ENCODE data around the gene RRAS2. TPM values are rescaled to one million over a fixed set of nuclear protein-coding genes. Genes with fewer than 3 reads are reported as not detected.
"Not testable (repeated sequence)": the region's sequence is repeated elsewhere in the genome, so short reads cannot be mapped to it uniquely, and the experiment has no call there.

RRAS2 gene
- total and polyA plus RNA-seq, 2 experiments from 2014 or later: 50.7 to 72.9 TPM

DNA sequence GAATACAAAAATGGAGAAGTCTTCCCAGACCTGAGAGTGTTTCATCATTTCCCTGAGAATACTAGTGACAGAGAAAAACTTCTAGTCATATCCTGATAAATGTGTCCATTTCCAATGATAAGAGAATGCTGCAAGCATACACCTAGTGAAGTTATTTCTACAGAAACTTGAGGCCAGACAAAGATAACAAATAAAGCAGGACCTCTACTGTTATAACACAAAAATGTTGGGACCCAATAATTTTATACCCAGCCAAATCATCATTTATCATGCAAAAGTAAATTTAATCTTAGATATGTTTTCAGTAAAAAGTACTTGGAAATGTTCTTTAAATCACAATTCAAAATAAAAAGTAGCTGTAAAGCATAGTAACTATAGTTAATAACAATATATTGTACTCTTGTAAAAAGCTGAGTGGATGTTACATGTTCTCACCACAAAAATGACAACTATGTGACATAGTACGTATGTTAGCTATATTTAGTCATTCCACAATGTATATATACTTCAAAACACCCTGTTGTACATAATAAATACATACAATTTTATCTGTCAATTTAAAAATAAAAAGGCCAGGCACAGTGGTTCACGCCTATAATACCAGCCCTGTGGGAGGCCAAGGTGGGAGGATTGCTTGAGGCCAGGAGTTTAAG lies 12.6 kb downstream of the RRAS2 start:
- peaks cover 3% of the 10 kb centered on the region for H3K4me1 ChIP-seq (ENCODE audit: insufficient read depth)
- H3K79me2 ChIP-seq: peaks cover 100% of the 10 kb centered on the region
- H3K9me3 ChIP-seq (ENCODE audit: low read depth): no peaks in the 10 kb centered on the region
- H3K4me3 ChIP-seq: no peak overlapping the region
- no peaks in the 10 kb centered on the region for H3K27me3 ChIP-seq
- DNase-seq (ENCODE audit: low spot score): no peak
- no peaks in the 10 kb centered on the region for H3K9me2 ChIP-seq (replicated peaks; ENCODE audit: insufficient read depth)
- no peak overlapping the region for H2AFZ ChIP-seq
- TF ChIP-seq EZH2phosphoT487 (IDR thresholded peaks at IDR 0.05; ENCODE audit: low read depth, severe bottlenecking, unreplicated experiment) (no peak), EZH2 (IDR thresholded peaks at IDR 0.05; ENCODE audit: borderline replicate concordance) (no peak)
- TF ChIP-seq, protein P1, sequence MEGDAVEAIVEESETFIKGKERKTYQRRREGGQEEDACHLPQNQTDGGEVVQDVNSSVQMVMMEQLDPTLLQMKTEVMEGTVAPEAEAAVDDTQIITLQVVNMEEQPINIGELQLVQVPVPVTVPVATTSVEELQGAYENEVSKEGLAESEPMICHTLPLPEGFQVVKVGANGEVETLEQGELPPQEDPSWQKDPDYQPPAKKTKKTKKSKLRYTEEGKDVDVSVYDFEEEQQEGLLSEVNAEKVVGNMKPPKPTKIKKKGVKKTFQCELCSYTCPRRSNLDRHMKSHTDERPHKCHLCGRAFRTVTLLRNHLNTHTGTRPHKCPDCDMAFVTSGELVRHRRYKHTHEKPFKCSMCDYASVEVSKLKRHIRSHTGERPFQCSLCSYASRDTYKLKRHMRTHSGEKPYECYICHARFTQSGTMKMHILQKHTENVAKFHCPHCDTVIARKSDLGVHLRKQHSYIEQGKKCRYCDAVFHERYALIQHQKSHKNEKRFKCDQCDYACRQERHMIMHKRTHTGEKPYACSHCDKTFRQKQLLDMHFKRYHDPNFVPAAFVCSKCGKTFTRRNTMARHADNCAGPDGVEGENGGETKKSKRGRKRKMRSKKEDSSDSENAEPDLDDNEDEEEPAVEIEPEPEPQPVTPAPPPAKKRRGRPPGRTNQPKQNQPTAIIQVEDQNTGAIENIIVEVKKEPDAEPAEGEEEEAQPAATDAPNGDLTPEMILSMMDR (IDR thresholded peaks at IDR 0.05; ENCODE audit: poor library complexity): no peak
- 97% methylated on average over 2 of the region's 2 CpGs for WGBS (ENCODE audit: low lambda C conversion rate, missing lambda C conversion rate)
- H3K4me2 ChIP-seq: no peak overlapping the region
- peaks cover 6% of the 10 kb centered on the region for H4K20me1 ChIP-seq (ENCODE audit: insufficient read depth, poor library complexity, severe bottlenecking)
- no peak overlapping the region for H3K27ac ChIP-seq
- no peaks in the 10 kb centered on the region for H3K36me3 ChIP-seq (replicated peaks; ENCODE audit: insufficient read depth, low read depth)

- no peak overlapping the region for H2AFZ ChIP-seq
- H3K4me3 ChIP-seq: no peak overlapping the region
- H4K20me1 ChIP-seq (ENCODE audit: insufficient read depth, poor library complexity, severe bottlenecking): peaks cover under 1% of the 10 kb centered on the region
- H3K9me3 ChIP-seq (ENCODE audit: low read depth): no peaks in the 10 kb centered on the region
- TF ChIP-seq, protein P1 (IDR thresholded peaks at IDR 0.05; ENCODE audit: poor library complexity): no peak
- TF ChIP-seq EZH2phosphoT487 (IDR thresholded peaks at IDR 0.05; ENCODE audit: low read depth, severe bottlenecking, unreplicated experiment): no peak
- no peak overlapping the region for H3K27ac ChIP-seq
- H3K27me3 ChIP-seq: no peaks in the 10 kb centered on the region
- peaks cover 100% of the 10 kb centered on the region for H3K79me2 ChIP-seq
- WGBS (ENCODE audit: low lambda C conversion rate, missing lambda C conversion rate): 61% methylated on average over 1 of the region's 1 CpG
- no peak for DNase-seq (ENCODE audit: low spot score)
- H3K4me1 ChIP-seq (ENCODE audit: insufficient read depth): peaks cover 3% of the 10 kb centered on the region
- no peaks in the 10 kb centered on the region for H3K9me2 ChIP-seq (replicated peaks; ENCODE audit: insufficient read depth)
- no peak overlapping the region for H3K4me2 ChIP-seq
- H3K36me3 ChIP-seq (replicated peaks; ENCODE audit: insufficient read depth, low read depth): no peaks in the 10 kb centered on the region
Measured at GRCh38 chr11:14345668-14346067, 13.3 kb downstream of the RRAS2 start.

- not testable (repeated sequence) for H3K27me3 ChIP-seq; H3K4me1 ChIP-seq (ENCODE audit: insufficient read depth); H3K9me3 ChIP-seq (ENCODE audit: low read depth); H3K9me2 ChIP-seq (replicated peaks; ENCODE audit: insufficient read depth); DNase-seq (ENCODE audit: low spot score); H3K4me3 ChIP-seq; H3K4me2 ChIP-seq; H3K27ac ChIP-seq; H4K20me1 ChIP-seq (ENCODE audit: insufficient read depth, poor library complexity, severe bottlenecking); H2AFZ ChIP-seq; H3K36me3 ChIP-seq (replicated peaks; ENCODE audit: insufficient read depth, low read depth)
- peaks cover 100% of the 10 kb centered on the region for H3K79me2 ChIP-seq
- WGBS (ENCODE audit: low lambda C conversion rate, missing lambda C conversion rate): 97% methylated on average over 5 of the region's 5 CpGs
Measured at GRCh38 chr11:14345016-14345415, 14.0 kb downstream of the RRAS2 start.

DNA sequence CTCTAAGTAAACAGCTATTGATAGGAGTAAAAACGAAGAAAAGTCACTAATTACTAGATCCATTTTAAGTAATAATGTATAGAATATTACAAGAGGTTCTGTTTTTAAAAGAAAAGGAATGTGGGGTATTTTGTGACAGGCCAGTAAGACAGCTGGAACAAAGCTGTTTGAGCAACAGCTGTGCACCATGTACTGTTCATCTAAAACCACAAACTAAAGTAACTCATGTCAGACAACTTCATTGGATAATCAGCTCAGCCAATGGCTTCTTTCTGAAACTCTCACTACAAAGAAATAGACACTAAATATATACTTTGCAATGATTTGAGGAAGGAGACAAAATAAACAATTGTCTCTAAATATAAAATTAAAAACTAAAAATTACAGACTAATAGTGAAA lies 16.1 kb downstream of the RRAS2 start:
- Histone ChIP-seq H3K4me1 (ENCODE audit: insufficient read depth) (peaks cover 3% of the 10 kb centered on the region), H3K4me3 (no peak overlapping the region), H3K4me2 (no peak overlapping the region), H3K79me2 (peaks cover 98% of the 10 kb centered on the region), H3K27me3 (no peaks in the 10 kb centered on the region), H2AFZ (no peak overlapping the region), H3K9me3 (ENCODE audit: low read depth) (no peaks in the 10 kb centered on the region), H3K27ac (no peak overlapping the region), H3K36me3 (replicated peaks; ENCODE audit: insufficient read depth, low read depth) (no peaks in the 10 kb centered on the region), H3K9me2 (replicated peaks; ENCODE audit: insufficient read depth) (no peaks in the 10 kb centered on the region), H4K20me1 (ENCODE audit: insufficient read depth, poor library complexity, severe bottlenecking) (peaks cover 2% of the 10 kb centered on the region)
- WGBS (ENCODE audit: low lambda C conversion rate, missing lambda C conversion rate): 96% methylated on average over 1 of the region's 1 CpG
- no peak for DNase-seq (ENCODE audit: low spot score)
- no peak for TF ChIP-seq EZH2phosphoT487 (IDR thresholded peaks at IDR 0.05; ENCODE audit: low read depth, severe bottlenecking, unreplicated experiment)
- TF ChIP-seq, protein P1 (IDR thresholded peaks at IDR 0.05; ENCODE audit: poor library complexity): no peak
- no peak for TF ChIP-seq EZH2 (IDR thresholded peaks at IDR 0.05; ENCODE audit: borderline replicate concordance)

Data from hepatocyte (in vitro differentiated cells).